H9 (cell line): ENCODE results near the gene TMEM208. TPM values are rescaled to one million over a fixed set of nuclear protein-coding genes. Genes with fewer than 3 reads are reported as not detected.

ENCODE experiments used
- DNase-seq: peaks from one replicate; pipeline ENCODE4 v3.0.0-alpha.2; 2017
- H2AFZ ChIP-seq: one replicate; pipeline ENCODE4 v1.6.1; 2013; ENCODE audit warnings: mild to moderate bottlenecking, low read length, control low read depth, moderate library complexity
- H2AK5ac ChIP-seq: 2 replicates; pipeline ENCODE4 v1.6.1; 2013; ENCODE audit warnings: low read length, control low read depth, mixed read lengths; ENCODE audit not compliant: insufficient read length
- H2BK120ac ChIP-seq: one replicate; pipeline ENCODE4 v1.6.1; 2013; ENCODE audit warnings: low read depth, mild to moderate bottlenecking, low read length, control low read depth, inconsistent platforms; ENCODE audit not compliant: poor library complexity, severe bottlenecking
- H2BK12ac ChIP-seq: 2 replicates; pipeline ENCODE4 v1.6.1; 2013; ENCODE audit warnings: low read length, control low read depth, mixed read lengths, low read depth; ENCODE audit not compliant: insufficient read length
- H2BK15ac ChIP-seq: 2 replicates; pipeline ENCODE4 v1.6.1; 2013; ENCODE audit warnings: low read depth, low read length, control low read depth
- H2BK20ac ChIP-seq: one replicate; pipeline ENCODE4 v1.6.1; 2013; ENCODE audit warnings: low read depth, mild to moderate bottlenecking, low read length, control low read depth, inconsistent platforms; ENCODE audit not compliant: poor library complexity, severe bottlenecking
- H2BK5ac ChIP-seq: 2 replicates; pipeline ENCODE4 v1.6.1; 2013; ENCODE audit warnings: low read length, control low read depth, mixed read lengths; ENCODE audit not compliant: insufficient read length
- H3K14ac ChIP-seq: 2 replicates; pipeline ENCODE4 v1.6.1; 2013; ENCODE audit warnings: low read length, control low read depth; ENCODE audit not compliant: insufficient read depth
- H3K18ac ChIP-seq: 2 replicates; pipeline ENCODE4 v1.6.1; 2013; ENCODE audit warnings: low read depth, mild to moderate bottlenecking, mixed read lengths, low read length, control low read depth; ENCODE audit not compliant: insufficient read length
- H3K23ac ChIP-seq: 2 replicates; pipeline ENCODE4 v1.6.1; 2013; ENCODE audit warnings: low read length, control low read depth, mixed read lengths, low read depth; ENCODE audit not compliant: insufficient read length
- H3K23me2 ChIP-seq: 2 replicates; pipeline ENCODE4 v1.6.1; 2013; ENCODE audit warnings: low read depth, mild to moderate bottlenecking, mixed read lengths, low read length, control low read depth; ENCODE audit not compliant: insufficient read length, poor library complexity, severe bottlenecking
- H3K27ac ChIP-seq: 2 replicates; pipeline ENCODE4 v1.5.1; 2013; ENCODE audit warnings: low read length, control low read depth, mixed read lengths, low read depth; ENCODE audit not compliant: insufficient read length
- H3K27me3 ChIP-seq: 2 replicates; pipeline ENCODE4 v1.6.1; 2013; ENCODE audit warnings: low read length, control low read depth, inconsistent platforms; ENCODE audit not compliant: insufficient read depth
- H3K4ac ChIP-seq: 2 replicates; pipeline ENCODE4 v1.6.1; 2013; ENCODE audit warnings: low read depth, mild to moderate bottlenecking, control low read depth, inconsistent platforms, low read length, moderate library complexity
- H3K4me1 ChIP-seq: 2 replicates; pipeline ENCODE4 v1.6.1; 2013; ENCODE audit warnings: low read length, control low read depth, inconsistent platforms; ENCODE audit not compliant: insufficient read depth
- H3K4me2 ChIP-seq: 2 replicates; pipeline ENCODE4 v1.6.1; 2013; ENCODE audit warnings: low read length, control low read depth, mixed read lengths; ENCODE audit not compliant: insufficient read length, insufficient read depth
- H3K56ac ChIP-seq: 2 replicates; pipeline ENCODE4 v1.6.1; 2013; ENCODE audit warnings: low read depth, mild to moderate bottlenecking, mixed read lengths, low read length, control low read depth; ENCODE audit not compliant: insufficient read length
- H3K79me1 ChIP-seq: 2 replicates; pipeline ENCODE4 v1.6.1; 2013; ENCODE audit warnings: low read depth, mild to moderate bottlenecking, moderate library complexity, low read length, control low read depth, inconsistent platforms; ENCODE audit not compliant: insufficient read depth, poor library complexity, severe bottlenecking
- H3K79me2 ChIP-seq: 2 replicates; pipeline ENCODE4 v1.6.1; 2013; ENCODE audit warnings: low read length, control low read depth, inconsistent platforms; ENCODE audit not compliant: insufficient read depth
- H3K9ac ChIP-seq: 2 replicates; pipeline ENCODE4 v1.6.1; 2013; ENCODE audit warnings: low read length, control low read depth, mixed read lengths; ENCODE audit not compliant: insufficient read length; ENCODE audit errors: extremely low read depth
- H3K9me3 ChIP-seq: one replicate; pipeline ENCODE4 v1.6.1; 2013; ENCODE audit warnings: low read depth, low read length, inconsistent platforms; ENCODE audit not compliant: control insufficient read depth
- H3T11ph ChIP-seq: one replicate; pipeline ENCODE4 v1.6.1; 2013; ENCODE audit warnings: mild to moderate bottlenecking, low read length, control low read depth, inconsistent platforms
- H4K20me1 ChIP-seq: one replicate; pipeline ENCODE4 v1.6.1; 2013; ENCODE audit not compliant: control insufficient read depth, insufficient read length, insufficient read depth
- H4K5ac ChIP-seq: 2 replicates; pipeline ENCODE4 v1.6.1; 2013; ENCODE audit warnings: low read depth, mild to moderate bottlenecking, mixed read lengths, low read length, control low read depth; ENCODE audit not compliant: insufficient read length
- H4K8ac ChIP-seq: replicated peaks from 2 replicates; pipeline ENCODE4 v1.6.1; 2013; ENCODE audit warnings: low read length, control low read depth, mixed read lengths, low read depth; ENCODE audit not compliant: insufficient read length
- H4K91ac ChIP-seq: 2 replicates; pipeline ENCODE4 v1.6.1; 2013; ENCODE audit warnings: low read depth, mild to moderate bottlenecking, moderate library complexity, mixed read lengths, low read length, control low read depth; ENCODE audit not compliant: insufficient read length
- H3K27ac Mint-ChIP-seq, 3 experiments: 2 replicates in 2 of 3; 3 replicates in 1 of 3; pipeline ENCODE4 v1.8.0; 2020 to 2021; ENCODE audit warnings: mixed read lengths in 3 of 3, mild to moderate bottlenecking in 1 of 3, moderate library complexity in 1 of 3
- H3K27me3 Mint-ChIP-seq: 2 replicates; pipeline ENCODE4 v1.8.0; 2021; ENCODE audit warnings: low read depth, mild to moderate bottlenecking, moderate library complexity, mixed read lengths
- H3K36me3 Mint-ChIP-seq, 3 experiments: 2 replicates in 2 of 3; 3 replicates in 1 of 3; pipeline ENCODE4 v1.8.0; 2020 to 2021; ENCODE audit warnings: low read depth in 3 of 3, mixed read lengths in 3 of 3; ENCODE audit not compliant: insufficient read depth in 1 of 3
- H3K4me1 Mint-ChIP-seq, 2 experiments: 2 replicates each; pipeline ENCODE4 v1.8.0; 2020; ENCODE audit warnings: mixed read lengths in 2 of 2
- H3K4me3 Mint-ChIP-seq, 2 experiments: 2 replicates in 1 of 2; 3 replicates in 1 of 2; pipeline ENCODE4 v1.8.0; 2020 to 2021; ENCODE audit warnings: mild to moderate bottlenecking in 2 of 2, mixed read lengths in 2 of 2, moderate library complexity in 1 of 2
- H3K9me3 Mint-ChIP-seq, 2 experiments: 2 replicates in 1 of 2; 3 replicates in 1 of 2; pipeline ENCODE4 v1.8.0; 2020; ENCODE audit warnings: mild to moderate bottlenecking in 2 of 2, mixed read lengths in 2 of 2, moderate library complexity in 1 of 2
- CTCF ChIP-seq: fragments of 200-600 bp; sonication (generic); conservative IDR thresholded peaks from 3 replicates; pipeline ENCODE4 v1.8.0; 2021; ENCODE audit warnings: antibody characterized with exemption, mild to moderate bottlenecking
- WGBS: extraction: QIAGEN DNeasy Blood & Tissue Kit; methylation state at CpG from one replicate; pipeline ENCODE4 v1.1.7; 2013; ENCODE audit warnings: missing lambda C conversion rate, low lambda C conversion rate, mixed read lengths; ENCODE audit not compliant: insufficient read length; ENCODE audit errors: extremely low coverage; 5-methylcytosine and 5-hydroxymethylcytosine counted together
- total RNA-seq: library from RNA; stranded (reverse); gene quantifications from 2 replicates; pipeline ENCODE4 v1.2.1, GENCODE V29; 2021

The TMEM208 gene
- total RNA-seq, 1 experiment from 2014 or later: 42.6 TPM

DNA sequence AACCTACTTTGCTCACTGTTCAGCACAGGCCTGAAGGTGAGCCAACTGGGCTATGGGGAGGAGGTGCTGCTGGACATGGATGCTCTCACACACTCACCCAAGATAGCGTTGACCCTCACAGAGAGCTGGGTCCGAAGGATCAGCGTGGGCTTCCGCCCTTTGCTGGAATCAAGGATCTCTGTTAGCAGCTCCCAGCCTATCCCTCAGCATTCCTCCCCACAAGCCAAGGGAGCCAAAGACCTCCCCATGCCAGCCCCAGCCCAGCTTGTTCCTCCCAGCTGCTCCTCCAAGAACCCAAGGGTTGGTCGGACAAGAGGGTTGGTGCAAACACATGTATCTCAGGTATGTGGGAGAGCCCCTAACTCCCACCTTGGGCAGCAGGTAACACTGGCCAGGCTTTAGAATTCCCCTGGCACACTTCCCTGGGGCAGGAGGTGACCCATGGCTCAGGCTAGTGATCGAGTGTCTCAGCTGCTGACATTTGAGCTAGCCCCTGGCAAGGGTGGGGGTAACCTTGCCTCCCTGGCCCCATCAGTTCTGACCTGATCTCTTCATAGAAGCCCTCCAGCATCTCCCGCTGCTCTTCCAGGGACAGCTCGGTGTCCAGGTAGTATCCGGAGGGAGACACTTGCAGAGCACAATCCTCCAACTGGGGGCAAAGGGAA lies 12.0 kb downstream of the TMEM208 start:
- Histone ChIP-seq H3K4me1 (peaks cover 11% of the 10 kb centered on the region; the same call in 1 of the 2 replicates), H3K14ac (no peak overlapping the region), H2BK15ac (no peak overlapping the region), H3K23ac (no peak overlapping the region), H3K79me2 (no peaks in the 10 kb centered on the region; the same call in 1 of the 2 replicates), H2BK120ac (no peak overlapping the region), H2AFZ (no peak overlapping the region), H4K91ac (no peak overlapping the region), H3K56ac (no peak overlapping the region), H3K9ac (no peak overlapping the region), H3K18ac (no peak overlapping the region), H3K4me2 (no peak overlapping the region), H3K27ac (no peak overlapping the region), H4K8ac (no peak overlapping the region), H4K5ac (no peak overlapping the region), H3K79me1 (peaks cover 4% of the 10 kb centered on the region), H3K23me2 (no peaks in the 10 kb centered on the region), H3K9me3 (no peaks in the 10 kb centered on the region), H3K4ac (no peak overlapping the region), H2BK12ac (no peak overlapping the region), H3T11ph (no peak overlapping the region), H4K20me1 (peaks cover 3% of the 10 kb centered on the region), H3K27me3 (no peaks in the 10 kb centered on the region), H2BK5ac (no peak overlapping the region), H2AK5ac (no peak overlapping the region), H2BK20ac (no peak overlapping the region)
- H3K4me3 Mint-ChIP-seq: no peak overlapping the region
- peak overlapping the region in 1 of 3 experiments; percentile 34; a peak in 1 of 7 replicates for H3K27ac Mint-ChIP-seq
- no peaks in the 10 kb centered on the region for H3K9me3 Mint-ChIP-seq
- DNase-seq: no peak
- no CpG with 5 or more reads among the region's 9 CpGs for WGBS
- no peaks in the 10 kb centered on the region for H3K27me3 Mint-ChIP-seq
- peaks cover 13 to 20% of the 10 kb centered on the region in 2 experiments for H3K4me1 Mint-ChIP-seq
- peaks cover 20 to 51% (median 34%) of the 10 kb centered on the region in 3 experiments for H3K36me3 Mint-ChIP-seq
- no peak for TF ChIP-seq CTCF
